Measurements from ENCODE around the gene ZC3HAV1.

DNA sequence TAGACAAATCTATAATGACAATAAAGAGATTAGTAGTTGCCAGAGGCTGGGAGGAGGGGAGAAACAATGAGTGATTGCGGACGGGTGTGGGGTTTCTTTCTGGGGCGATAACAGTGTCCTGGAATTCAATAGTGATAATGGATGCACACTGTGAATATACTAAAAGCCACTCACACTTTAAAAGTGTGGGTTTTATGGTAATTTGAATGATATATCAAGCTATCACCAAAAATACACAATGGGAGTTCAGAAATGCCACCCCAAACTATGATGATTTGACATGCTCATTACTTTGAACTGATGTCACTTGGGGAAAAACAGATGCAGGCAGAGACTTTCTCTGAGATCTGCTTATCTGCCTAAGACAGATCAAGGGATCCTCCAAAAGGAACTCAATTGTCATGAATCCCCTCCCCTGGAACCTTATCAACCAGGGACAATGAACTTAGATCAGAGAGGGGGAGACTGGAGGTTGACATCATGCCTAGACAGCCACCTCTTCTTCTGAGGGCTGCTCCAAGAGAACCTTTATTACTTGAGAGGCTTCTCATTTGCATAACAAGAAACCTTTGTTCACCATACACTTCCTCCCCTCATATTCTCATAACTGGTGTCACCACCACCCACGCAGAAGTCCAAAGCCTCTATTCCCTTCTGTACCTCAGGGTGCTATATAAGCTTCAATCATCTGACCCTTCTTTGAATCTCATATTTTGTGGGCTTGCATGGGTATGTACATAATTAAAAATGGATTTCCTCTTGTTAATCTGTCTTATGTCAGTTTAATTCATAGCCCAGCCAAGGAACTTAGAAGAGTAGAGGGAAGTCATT, 14.8 kb upstream of the ZC3HAV1 start:
- TF ChIP-seq, protein P1, sequence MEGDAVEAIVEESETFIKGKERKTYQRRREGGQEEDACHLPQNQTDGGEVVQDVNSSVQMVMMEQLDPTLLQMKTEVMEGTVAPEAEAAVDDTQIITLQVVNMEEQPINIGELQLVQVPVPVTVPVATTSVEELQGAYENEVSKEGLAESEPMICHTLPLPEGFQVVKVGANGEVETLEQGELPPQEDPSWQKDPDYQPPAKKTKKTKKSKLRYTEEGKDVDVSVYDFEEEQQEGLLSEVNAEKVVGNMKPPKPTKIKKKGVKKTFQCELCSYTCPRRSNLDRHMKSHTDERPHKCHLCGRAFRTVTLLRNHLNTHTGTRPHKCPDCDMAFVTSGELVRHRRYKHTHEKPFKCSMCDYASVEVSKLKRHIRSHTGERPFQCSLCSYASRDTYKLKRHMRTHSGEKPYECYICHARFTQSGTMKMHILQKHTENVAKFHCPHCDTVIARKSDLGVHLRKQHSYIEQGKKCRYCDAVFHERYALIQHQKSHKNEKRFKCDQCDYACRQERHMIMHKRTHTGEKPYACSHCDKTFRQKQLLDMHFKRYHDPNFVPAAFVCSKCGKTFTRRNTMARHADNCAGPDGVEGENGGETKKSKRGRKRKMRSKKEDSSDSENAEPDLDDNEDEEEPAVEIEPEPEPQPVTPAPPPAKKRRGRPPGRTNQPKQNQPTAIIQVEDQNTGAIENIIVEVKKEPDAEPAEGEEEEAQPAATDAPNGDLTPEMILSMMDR (conservative IDR thresholded peaks at IDR 0.05), result no peak
- TF ChIP-seq ZFX (IDR thresholded peaks at IDR 0.05), result no peak
